Naive thymus-derived CD4-positive, alpha-beta T cell (primary cell): ENCODE results near the gene FILIP1. TPM values are rescaled to one million over a fixed set of nuclear protein-coding genes. Genes with fewer than 3 reads are reported as not detected.

Experiments used
- ATAC-seq: fragments of 150-1000 bp; cut with Tn5 transposase; 2 replicates; pipeline ENCODE4 v1.10.0; 2021; ENCODE audit warnings: mild to moderate bottlenecking, moderate library complexity
- CTCF ChIA-PET: fragments of 350-600 bp; sonication (Branson Sonifier 250); formaldehyde crosslinking; loops from one replicate; lab custom pipeline; 2021; ENCODE audit warnings: antibody characterized with exemption; lab: Charles Lee
- POLR2A ChIA-PET: fragments of 350-600 bp; sonication (Branson Sonifier 250); formaldehyde crosslinking; loops from one replicate; lab custom pipeline; 2021; ENCODE audit warnings: antibody characterized with exemption, inconsistent platforms; lab: Charles Lee
- DNase-seq, 9 donors: peaks; one replicate each; pipeline versions ENCODE4 v3.0.0 to v3.0.0-alpha.2; 2020 to 2022; ENCODE audit warnings: mixed read lengths in 1 of 9
- H3K27ac ChIP-seq: one replicate; pipeline ENCODE4 v1.7.0; 2013; ENCODE audit warnings: mild to moderate bottlenecking, low read depth, low read length, moderate library complexity
- H3K27me3 ChIP-seq, 2 donors: one replicate each; pipeline ENCODE4 v1.7.0; 2013; ENCODE audit warnings: low read length in 2 of 2, mild to moderate bottlenecking in 2 of 2, moderate library complexity in 2 of 2; ENCODE audit not compliant: control insufficient read depth in 2 of 2, insufficient read depth in 2 of 2
- H3K36me3 ChIP-seq, 3 experiments: 1 replicate in 2 of 3; 2 replicates in 1 of 3; pipeline ENCODE4 v1.7.0; 2013; ENCODE audit warnings: low read length in 3 of 3, mild to moderate bottlenecking in 3 of 3, moderate library complexity in 1 of 3; ENCODE audit not compliant: insufficient read depth in 3 of 3, control insufficient read depth in 2 of 3
- H3K4me1 ChIP-seq, 2 donors: one replicate each; pipeline ENCODE4 v1.7.0; 2013; ENCODE audit warnings: low read length in 2 of 2, mild to moderate bottlenecking in 2 of 2, moderate library complexity in 1 of 2; ENCODE audit not compliant: control insufficient read depth in 2 of 2, insufficient read depth in 2 of 2
- H3K4me3 ChIP-seq: 2 replicates; pipeline ENCODE4 v1.7.0; 2013; ENCODE audit warnings: mild to moderate bottlenecking, low read length
- H3K9me3 ChIP-seq, 3 experiments: 1 replicate in 2 of 3; 2 replicates in 1 of 3; pipeline ENCODE4 v1.7.0; 2013; ENCODE audit warnings: low read length in 3 of 3; ENCODE audit not compliant: control insufficient read depth in 2 of 3
- H3K27ac Mint-ChIP-seq, 9 donors: one replicate each; pipeline ENCODE4 v1.8.0; 2020 to 2022; ENCODE audit warnings: mixed read lengths in 9 of 9, mild to moderate bottlenecking in 8 of 9, moderate library complexity in 5 of 9, inconsistent platforms in 2 of 9
- H3K27me3 Mint-ChIP-seq, 5 donors: one replicate each; pipeline ENCODE4 v1.8.0; 2021 to 2022; ENCODE audit warnings: mixed read lengths in 5 of 5, mild to moderate bottlenecking in 1 of 5
- H3K36me3 Mint-ChIP-seq, 5 donors: one replicate each; pipeline ENCODE4 v1.8.0; 2020 to 2022; ENCODE audit warnings: mixed read lengths in 5 of 5, mild to moderate bottlenecking in 3 of 5, inconsistent platforms in 1 of 5
- H3K4me1 Mint-ChIP-seq, 7 donors: one replicate each; pipeline ENCODE4 v1.8.0; 2020 to 2022; ENCODE audit warnings: mixed read lengths in 7 of 7, mild to moderate bottlenecking in 3 of 7, inconsistent platforms in 1 of 7
- H3K4me3 Mint-ChIP-seq, 10 donors: one replicate each; pipeline ENCODE4 v1.8.0; 2020 to 2022; ENCODE audit warnings: mild to moderate bottlenecking in 10 of 10, mixed read lengths in 10 of 10, moderate library complexity in 6 of 10, inconsistent platforms in 2 of 10
- H3K9me3 Mint-ChIP-seq, 11 donors: one replicate each; pipeline ENCODE4 v1.8.0; 2020 to 2022; ENCODE audit warnings: mixed read lengths in 11 of 11, mild to moderate bottlenecking in 4 of 11, inconsistent platforms in 1 of 11, moderate library complexity in 1 of 11
- intact Hi-C, 2 donors: fragments of 100-400 bp; cut with micrococcal nuclease; formaldehyde crosslinking; loops; one replicate each; pipeline ENCODE4 v1.15.1; 2023
- polyA plus RNA-seq, 2 donors: library from polyadenylated mRNA; unstranded; fragments of 300-500 nt; fragmentation: Illumina TruSeq; gene quantifications; one replicate each; pipeline ENCODE4 v1.2.3, GENCODE V29; 2021
- total RNA-seq, 6 experiments: library from RNA in 5 of 6; stranded (reverse) in 5 of 6; gene quantifications; 1 replicate in 5 of 6; 2 replicates in 1 of 6; pipeline ENCODE4 v1.2.3 and lab custom pipeline; 2021 to 2026

Gene FILIP1
- total and polyA plus RNA-seq, 7 experiments from 2014 or later: 0.08 to 0.15 (median 0.12) TPM; not detected in 4

- ATAC-seq (no peak), DNase-seq (no peak)
- Histone ChIP-seq H3K4me3 (no peak overlapping the region), H3K27me3 (peaks cover 0 to 4% of the 10 kb centered on the region in 2 donors), H3K9me3 (no peaks in the 10 kb centered on the region), H3K4me1 (no peaks in the 10 kb centered on the region), H3K27ac (no peak overlapping the region), H3K36me3 (no peaks in the 10 kb centered on the region)
- H3K36me3 Mint-ChIP-seq: peaks cover 0 to 2% (median 0%) of the 10 kb centered on the region in 5 donors
- no peaks in the 10 kb centered on the region for H3K9me3 Mint-ChIP-seq
- peaks cover 28 to 68% (median 41%) of the 10 kb centered on the region in 5 donors for H3K27me3 Mint-ChIP-seq
- no peaks in the 10 kb centered on the region for H3K4me1 Mint-ChIP-seq
- POLR2A ChIA-PET: no interaction called here
- intact Hi-C loops: no loop called here
- H3K27ac Mint-ChIP-seq: no peak overlapping the region
- CTCF ChIA-PET: no interaction called here
- no peak overlapping the region for H3K4me3 Mint-ChIP-seq
Measured at GRCh38 chr6:75489025-75489424, 4.6 kb downstream of the FILIP1 start.

GRCh38 chr6:75488033-75488432, 5.6 kb downstream of the FILIP1 start:
- H3K27me3 Mint-ChIP-seq: peaks cover 20 to 67% (median 34%) of the 10 kb centered on the region in 5 donors
- CTCF ChIA-PET: no interaction called here
- H3K27ac Mint-ChIP-seq: no peak overlapping the region

GRCh38 chr6:75486850-75487518, 6.6 kb downstream of the FILIP1 start:
- H3K27ac ChIP-seq: no peak overlapping the region
- ChIA-PET CTCF (no interaction called here), POLR2A (no interaction called here)
- Mint-ChIP-seq H3K4me1 (no peaks in the 10 kb centered on the region), H3K4me3 (no peak overlapping the region), H3K27ac (no peak overlapping the region), H3K36me3 (peaks cover 0 to 2% (median 0%) of the 10 kb centered on the region in 5 donors), H3K27me3 (peaks cover 17 to 61% (median 28%) of the 10 kb centered on the region in 5 donors), H3K9me3 (no peaks in the 10 kb centered on the region)
- no peaks in the 10 kb centered on the region for H3K36me3 ChIP-seq
- peaks cover 0 to 4% of the 10 kb centered on the region in 2 donors for H3K27me3 ChIP-seq
- intact Hi-C loops: no loop called here
- H3K9me3 ChIP-seq: no peaks in the 10 kb centered on the region
- DNase-seq (no peak), ATAC-seq (no peak)
- no peak overlapping the region for H3K4me3 ChIP-seq
- H3K4me1 ChIP-seq: no peaks in the 10 kb centered on the region

More at GRCh38 chr6:75488033-75488432, 5.6 kb downstream of the FILIP1 start:
- Histone ChIP-seq H3K4me1 (no peaks in the 10 kb centered on the region), H3K9me3 (no peaks in the 10 kb centered on the region), H3K27me3 (peaks cover 0 to 4% of the 10 kb centered on the region in 2 donors), H3K4me3 (no peak overlapping the region), H3K27ac (no peak overlapping the region), H3K36me3 (no peaks in the 10 kb centered on the region)
- POLR2A ChIA-PET: no interaction called here
- Mint-ChIP-seq H3K36me3 (peaks cover 0 to 2% (median 0%) of the 10 kb centered on the region in 5 donors), H3K4me3 (no peak overlapping the region), H3K4me1 (no peaks in the 10 kb centered on the region), H3K9me3 (no peaks in the 10 kb centered on the region)
- DNase-seq (no peak), ATAC-seq (no peak)
- intact Hi-C loops: no loop called here

GRCh38 chr6:75484535-75484934, 9.1 kb downstream of the FILIP1 start:
- intact Hi-C loops: no loop called here
- Mint-ChIP-seq H3K4me3 (no peak overlapping the region), H3K9me3 (no peaks in the 10 kb centered on the region), H3K27me3 (peaks cover 22 to 51% (median 33%) of the 10 kb centered on the region in 5 donors), H3K36me3 (no peaks in the 10 kb centered on the region), H3K27ac (no peak overlapping the region), H3K4me1 (no peaks in the 10 kb centered on the region)
- POLR2A ChIA-PET: no interaction called here
- no peaks in the 10 kb centered on the region for H3K27me3 ChIP-seq
- no peak for DNase-seq
- no peaks in the 10 kb centered on the region for H3K4me1 ChIP-seq
- H3K4me3 ChIP-seq: no peak overlapping the region
- H3K27ac ChIP-seq: no peak overlapping the region
- no peaks in the 10 kb centered on the region for H3K36me3 ChIP-seq
- H3K9me3 ChIP-seq: no peaks in the 10 kb centered on the region
- no peak for ATAC-seq
- CTCF ChIA-PET: no interaction called here

GRCh38 chr6:75483136-75483952, 10.3 kb downstream of the FILIP1 start:
- H3K27ac ChIP-seq: no peak overlapping the region
- POLR2A ChIA-PET: no interaction called here
- H3K36me3 ChIP-seq: no peaks in the 10 kb centered on the region
- peaks cover 14 to 47% (median 26%) of the 10 kb centered on the region in 5 donors for H3K27me3 Mint-ChIP-seq
- intact Hi-C loops: no loop called here
- no peak overlapping the region for H3K4me3 Mint-ChIP-seq
- no peaks in the 10 kb centered on the region for H3K4me1 ChIP-seq
- DNase-seq (no peak), ATAC-seq (no peak)
- no peak overlapping the region for H3K4me3 ChIP-seq
- no peak overlapping the region for H3K27ac Mint-ChIP-seq
- no peaks in the 10 kb centered on the region for H3K27me3 ChIP-seq
- H3K36me3 Mint-ChIP-seq: no peaks in the 10 kb centered on the region
- CTCF ChIA-PET: interaction anchor here (0.5 kb wide), 1 partner anchor 138 kb away, joined by 3 read pairs; no protein-coding TSS in a partner anchor
- no peaks in the 10 kb centered on the region for H3K9me3 ChIP-seq
- no peaks in the 10 kb centered on the region for H3K9me3 Mint-ChIP-seq
- H3K4me1 Mint-ChIP-seq: no peaks in the 10 kb centered on the region

- Histone ChIP-seq H3K36me3 (no peaks in the 10 kb centered on the region), H3K4me3 (no peak overlapping the region), H3K9me3 (no peaks in the 10 kb centered on the region), H3K27ac (no peak overlapping the region), H3K4me1 (no peaks in the 10 kb centered on the region), H3K27me3 (no peaks in the 10 kb centered on the region)
- no peaks in the 10 kb centered on the region for H3K36me3 Mint-ChIP-seq
- no peak for DNase-seq
- no peak overlapping the region for H3K27ac Mint-ChIP-seq
- H3K9me3 Mint-ChIP-seq: no peaks in the 10 kb centered on the region
- H3K27me3 Mint-ChIP-seq: peaks cover 13 to 42% (median 20%) of the 10 kb centered on the region in 5 donors
- intact Hi-C loops: no loop called here
- ATAC-seq: no peak
- ChIA-PET POLR2A (no interaction called here), CTCF (interaction anchor here (0.7 kb wide), 1 partner anchor 37 kb away, joined by 3 read pairs; no protein-coding TSS in a partner anchor)
- no peak overlapping the region for H3K4me3 Mint-ChIP-seq
- no peaks in the 10 kb centered on the region for H3K4me1 Mint-ChIP-seq
Measured at GRCh38 chr6:75481936-75482593, 11.5 kb downstream of the FILIP1 start.
